ENCODE measurements around the gene VSIG2.

DNA sequence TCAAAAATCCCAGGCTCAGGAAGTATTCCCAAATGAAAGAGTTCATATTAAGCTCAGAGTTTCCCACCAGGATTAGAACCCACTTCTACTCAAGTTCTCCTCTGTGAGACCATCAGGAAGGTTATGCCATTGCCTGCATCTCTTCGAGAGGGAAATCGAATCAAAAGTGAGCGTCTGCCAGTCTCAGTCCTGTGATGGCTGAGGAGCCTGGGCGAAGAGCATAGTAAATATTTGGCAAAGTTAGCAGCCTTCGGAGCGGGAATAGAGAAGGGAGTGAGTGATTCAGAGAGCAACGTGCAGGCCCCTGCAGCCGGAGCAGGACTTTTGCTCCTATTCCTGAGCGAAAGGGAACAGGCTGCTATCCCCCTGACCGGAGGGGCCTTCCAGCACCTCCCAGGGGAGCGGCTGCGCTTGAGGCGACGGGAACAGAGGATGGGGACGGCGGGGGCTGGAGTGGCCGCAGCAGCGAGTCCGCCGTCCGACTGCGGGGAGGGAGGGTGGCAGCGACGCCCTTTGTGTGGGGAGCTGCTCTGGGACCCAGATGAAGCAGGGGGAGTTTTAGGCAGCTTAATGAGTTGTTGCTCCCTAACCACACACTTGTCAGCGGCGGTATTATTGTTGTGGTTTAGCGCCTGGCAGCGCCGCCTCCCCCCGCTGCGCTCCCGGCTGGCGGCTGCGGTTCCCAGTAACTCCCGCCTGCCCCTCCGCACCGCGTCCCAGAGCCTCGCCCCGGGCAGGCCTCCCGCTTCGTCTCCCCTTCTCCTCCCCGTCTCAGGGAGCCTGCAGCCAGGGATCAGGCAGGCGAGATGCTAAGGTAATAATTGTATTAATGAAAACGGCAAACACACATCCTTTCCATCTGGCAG is 34.0 kb downstream of the VSIG2 start:
- TF ChIP-seq POLR2A (IDR thresholded peaks at IDR 0.05) (no peak), EP300 (IDR thresholded peaks at IDR 0.05) (no peak)
- TF ChIP-seq, protein P1, sequence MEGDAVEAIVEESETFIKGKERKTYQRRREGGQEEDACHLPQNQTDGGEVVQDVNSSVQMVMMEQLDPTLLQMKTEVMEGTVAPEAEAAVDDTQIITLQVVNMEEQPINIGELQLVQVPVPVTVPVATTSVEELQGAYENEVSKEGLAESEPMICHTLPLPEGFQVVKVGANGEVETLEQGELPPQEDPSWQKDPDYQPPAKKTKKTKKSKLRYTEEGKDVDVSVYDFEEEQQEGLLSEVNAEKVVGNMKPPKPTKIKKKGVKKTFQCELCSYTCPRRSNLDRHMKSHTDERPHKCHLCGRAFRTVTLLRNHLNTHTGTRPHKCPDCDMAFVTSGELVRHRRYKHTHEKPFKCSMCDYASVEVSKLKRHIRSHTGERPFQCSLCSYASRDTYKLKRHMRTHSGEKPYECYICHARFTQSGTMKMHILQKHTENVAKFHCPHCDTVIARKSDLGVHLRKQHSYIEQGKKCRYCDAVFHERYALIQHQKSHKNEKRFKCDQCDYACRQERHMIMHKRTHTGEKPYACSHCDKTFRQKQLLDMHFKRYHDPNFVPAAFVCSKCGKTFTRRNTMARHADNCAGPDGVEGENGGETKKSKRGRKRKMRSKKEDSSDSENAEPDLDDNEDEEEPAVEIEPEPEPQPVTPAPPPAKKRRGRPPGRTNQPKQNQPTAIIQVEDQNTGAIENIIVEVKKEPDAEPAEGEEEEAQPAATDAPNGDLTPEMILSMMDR (IDR thresholded peaks at IDR 0.05), result no peak
